Measurements from ENCODE around the gene KLK13.

Gene KLK13

DNA sequence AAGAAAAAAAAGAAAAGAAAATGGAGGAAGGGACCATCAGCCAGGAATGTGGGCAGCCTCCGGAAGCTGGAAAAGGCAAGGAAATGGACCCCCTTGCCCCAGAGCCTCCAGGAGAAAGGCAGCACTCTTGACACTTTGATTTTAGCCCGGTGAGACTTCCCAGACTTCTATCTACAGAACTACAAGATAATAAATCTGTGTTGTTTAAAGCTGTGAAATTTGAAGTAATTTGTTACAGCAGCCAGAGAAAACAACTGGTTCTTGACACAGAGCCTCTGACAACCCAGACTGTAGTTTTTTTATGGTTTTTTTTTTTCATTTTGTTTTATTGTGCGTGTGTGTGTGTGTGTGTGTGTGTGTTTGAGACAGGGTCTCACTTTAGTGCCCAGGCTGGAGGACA is 35.7 kb upstream of the KLK13 start:
- H3K9me3 ChIP-seq: no peaks in the 10 kb centered on the region
- DNase-seq: no peak
- TF ChIP-seq, protein P1, sequence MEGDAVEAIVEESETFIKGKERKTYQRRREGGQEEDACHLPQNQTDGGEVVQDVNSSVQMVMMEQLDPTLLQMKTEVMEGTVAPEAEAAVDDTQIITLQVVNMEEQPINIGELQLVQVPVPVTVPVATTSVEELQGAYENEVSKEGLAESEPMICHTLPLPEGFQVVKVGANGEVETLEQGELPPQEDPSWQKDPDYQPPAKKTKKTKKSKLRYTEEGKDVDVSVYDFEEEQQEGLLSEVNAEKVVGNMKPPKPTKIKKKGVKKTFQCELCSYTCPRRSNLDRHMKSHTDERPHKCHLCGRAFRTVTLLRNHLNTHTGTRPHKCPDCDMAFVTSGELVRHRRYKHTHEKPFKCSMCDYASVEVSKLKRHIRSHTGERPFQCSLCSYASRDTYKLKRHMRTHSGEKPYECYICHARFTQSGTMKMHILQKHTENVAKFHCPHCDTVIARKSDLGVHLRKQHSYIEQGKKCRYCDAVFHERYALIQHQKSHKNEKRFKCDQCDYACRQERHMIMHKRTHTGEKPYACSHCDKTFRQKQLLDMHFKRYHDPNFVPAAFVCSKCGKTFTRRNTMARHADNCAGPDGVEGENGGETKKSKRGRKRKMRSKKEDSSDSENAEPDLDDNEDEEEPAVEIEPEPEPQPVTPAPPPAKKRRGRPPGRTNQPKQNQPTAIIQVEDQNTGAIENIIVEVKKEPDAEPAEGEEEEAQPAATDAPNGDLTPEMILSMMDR (IDR thresholded peaks at IDR 0.05; ENCODE audit: low read depth, low read length): no peak
- peaks cover 14% of the 10 kb centered on the region for H3K36me3 ChIP-seq
- no peak overlapping the region for H3K4me3 ChIP-seq (ENCODE audit: low read depth, low read length)
- H3K27me3 ChIP-seq: no peaks in the 10 kb centered on the region
- no peaks in the 10 kb centered on the region for H3K4me1 ChIP-seq

DNA sequence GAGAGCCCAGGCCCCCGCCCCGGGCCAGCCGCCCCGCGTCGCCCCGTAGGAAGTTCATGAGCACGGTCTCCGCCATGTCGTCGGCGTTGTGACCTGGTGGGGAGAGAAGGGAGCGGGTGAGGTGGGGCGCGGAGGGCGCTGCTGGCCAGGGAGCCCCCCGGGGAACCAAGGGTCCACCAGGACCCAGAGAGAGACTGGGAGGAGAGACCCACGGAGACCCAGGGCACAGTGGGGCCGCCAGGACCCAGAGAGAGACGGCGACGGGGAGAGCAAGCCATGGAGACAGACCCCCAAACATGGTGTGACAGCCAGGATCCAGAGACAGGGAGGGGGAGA is 34.1 kb upstream of the KLK13 start:
- Histone ChIP-seq H3K9me3 (no peaks in the 10 kb centered on the region), H3K4me3 (ENCODE audit: low read depth, low read length) (no peak overlapping the region), H3K4me1 (no peaks in the 10 kb centered on the region), H3K27me3 (no peaks in the 10 kb centered on the region), H3K36me3 (peaks cover 14% of the 10 kb centered on the region)
- TF ChIP-seq, protein P1 (IDR thresholded peaks at IDR 0.05; ENCODE audit: low read depth, low read length): no peak
- DNase-seq: no peak

DNA sequence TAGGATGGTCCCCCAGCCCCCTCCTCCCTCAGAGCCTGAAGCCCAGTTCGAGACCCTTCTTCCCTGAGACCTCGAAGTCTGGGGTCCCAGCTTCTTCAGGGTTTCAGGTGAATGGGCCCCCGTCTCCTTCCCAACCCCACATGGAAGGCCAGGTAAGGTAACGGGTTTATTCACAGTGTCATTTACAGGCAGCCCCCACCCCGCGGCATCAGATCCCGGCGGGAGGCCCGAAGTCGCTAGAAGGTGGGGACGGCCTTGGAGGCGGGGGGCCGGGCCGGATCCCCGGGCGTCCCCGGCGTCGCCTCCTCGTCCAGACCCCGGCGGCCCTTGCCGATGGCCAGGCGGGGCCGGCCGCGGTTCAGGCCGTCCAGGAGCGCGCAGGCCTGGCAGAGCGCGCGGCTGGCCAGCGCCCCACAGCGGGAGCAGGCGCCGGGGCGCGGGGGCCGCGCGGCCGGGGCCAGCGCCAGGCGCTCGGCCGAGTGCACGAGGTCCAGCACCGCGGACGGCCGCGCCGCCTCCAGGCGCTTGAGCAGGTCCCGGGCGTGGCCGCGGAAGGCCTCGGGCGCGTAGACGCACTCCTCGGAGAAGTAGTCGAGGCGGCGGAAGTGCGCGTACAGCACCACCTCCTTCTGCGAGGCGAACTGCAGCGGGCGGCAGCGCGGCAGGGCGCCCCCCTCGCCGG is 33.6 kb upstream of the KLK13 start:
- peaks cover 14% of the 10 kb centered on the region for H3K36me3 ChIP-seq
- H3K9me3 ChIP-seq: no peaks in the 10 kb centered on the region
- H3K4me3 ChIP-seq (ENCODE audit: low read depth, low read length): no peak overlapping the region
- TF ChIP-seq, protein P1 (IDR thresholded peaks at IDR 0.05; ENCODE audit: low read depth, low read length): no peak
- H3K27me3 ChIP-seq: no peaks in the 10 kb centered on the region
- DNase-seq: no peak
- no peaks in the 10 kb centered on the region for H3K4me1 ChIP-seq

DNA sequence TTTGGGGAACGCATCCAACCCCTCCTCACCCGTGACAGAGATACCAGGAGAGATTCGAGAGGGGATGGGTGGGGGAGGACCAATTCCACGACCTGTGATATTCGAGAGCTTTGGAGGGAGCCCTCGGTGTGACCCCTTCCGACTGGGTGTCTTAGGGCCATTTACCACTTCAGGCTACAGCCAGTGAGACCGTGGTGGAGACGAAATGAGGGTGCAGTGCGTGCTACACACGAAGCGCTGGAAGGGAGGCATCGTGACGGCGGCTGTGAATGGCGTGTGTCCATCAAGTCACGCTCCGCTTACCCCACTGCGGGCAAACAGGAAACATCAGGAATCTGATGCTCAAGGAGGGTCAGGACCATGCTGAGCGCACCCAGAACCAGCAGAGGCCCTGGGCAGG is 32.9 kb upstream of the KLK13 start:
- H3K4me1 ChIP-seq: no peaks in the 10 kb centered on the region
- no peak for DNase-seq
- TF ChIP-seq, protein P1 (IDR thresholded peaks at IDR 0.05; ENCODE audit: low read depth, low read length): no peak

DNA sequence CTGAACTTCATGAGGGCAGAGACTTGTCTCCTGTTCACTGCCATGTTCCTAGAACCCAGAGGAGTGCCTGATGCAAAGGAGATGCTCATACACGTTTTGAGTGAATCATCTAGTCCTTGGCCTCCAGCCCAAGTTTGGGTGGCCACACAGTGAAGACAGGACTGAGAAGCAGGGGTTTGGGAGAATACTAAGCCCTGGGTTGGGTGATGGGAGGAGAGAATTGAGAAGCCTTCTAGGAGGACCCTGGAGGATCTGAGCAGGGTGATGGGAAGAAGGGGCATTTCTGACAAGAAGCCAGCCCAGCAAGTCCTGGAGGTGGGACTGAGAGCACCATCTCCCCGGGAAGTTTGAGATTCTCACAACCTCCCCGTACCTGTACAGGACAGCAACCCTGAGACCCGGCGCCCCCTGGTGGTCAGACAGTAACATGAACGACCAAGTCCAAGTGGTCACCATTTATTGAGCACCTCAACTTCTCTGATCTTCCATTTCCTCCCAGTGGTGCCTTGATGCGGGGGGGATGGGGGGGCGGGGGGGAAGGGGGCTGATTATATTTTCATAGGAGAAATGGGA is 32.4 kb upstream of the KLK13 start:
- no peaks in the 10 kb centered on the region; the same call in 1 of the 2 replicates for H3K27me3 ChIP-seq
- H3K36me3 ChIP-seq: peaks cover 4% of the 10 kb centered on the region
- no peaks in the 10 kb centered on the region for H3K9me3 ChIP-seq
- TF ChIP-seq, protein P1 (IDR thresholded peaks at IDR 0.05; ENCODE audit: low read depth, low read length): peak; percentile 73
- no peaks in the 10 kb centered on the region for H3K4me1 ChIP-seq
- no peak overlapping the region for H3K4me3 ChIP-seq (ENCODE audit: low read depth, low read length)
- peak; percentile 75 for DNase-seq

More for the DNA sequence above, 32.9 kb upstream of the KLK13 start:
- no peaks in the 10 kb centered on the region; the same call in 1 of the 2 replicates for H3K27me3 ChIP-seq
- peaks cover 9% of the 10 kb centered on the region for H3K36me3 ChIP-seq
- no peaks in the 10 kb centered on the region for H3K9me3 ChIP-seq
- no peak overlapping the region for H3K4me3 ChIP-seq (ENCODE audit: low read depth, low read length)

DNA sequence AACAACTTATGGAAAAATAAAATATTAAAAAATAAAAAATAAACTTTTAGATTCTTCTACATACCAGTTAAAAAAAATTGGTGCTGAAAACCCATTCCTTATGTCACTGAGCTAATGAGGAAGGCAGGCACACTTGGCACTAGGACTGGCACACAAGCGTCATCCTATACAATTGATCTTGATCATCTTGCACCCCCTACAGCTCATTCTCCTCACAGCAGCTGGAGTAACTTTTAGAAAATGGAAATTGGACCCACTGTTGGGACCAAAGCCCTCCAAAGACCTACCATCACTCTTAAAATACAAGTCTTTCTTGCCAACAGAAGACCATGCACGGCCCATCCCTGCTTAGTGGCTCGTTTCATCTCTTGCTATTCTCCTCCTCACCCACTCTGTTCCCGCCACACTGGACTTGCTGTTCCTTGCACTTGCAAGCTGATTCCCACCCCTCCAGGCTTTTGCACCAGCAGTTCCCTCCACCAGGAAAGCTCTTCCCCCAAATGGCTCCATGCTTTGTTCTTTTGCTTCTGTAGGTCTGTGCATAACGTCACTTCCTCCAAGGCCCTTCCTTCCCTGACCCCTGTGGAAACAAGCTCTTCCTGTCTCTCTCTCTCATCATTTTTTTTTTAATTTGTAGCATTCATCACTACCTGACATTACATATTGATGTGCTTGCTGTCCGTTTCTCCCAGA is 31.7 kb upstream of the KLK13 start:
- H3K36me3 ChIP-seq: no peaks in the 10 kb centered on the region; the same call in none of the 2 replicates
- no peak overlapping the region for H3K4me3 ChIP-seq (ENCODE audit: low read depth, low read length)
- no peaks in the 10 kb centered on the region; the same call in 1 of the 2 replicates for H3K27me3 ChIP-seq
- TF ChIP-seq, protein P1 (IDR thresholded peaks at IDR 0.05; ENCODE audit: low read depth, low read length): peak; percentile 43
- no peaks in the 10 kb centered on the region for H3K4me1 ChIP-seq
- DNase-seq: no peak
- no peaks in the 10 kb centered on the region for H3K9me3 ChIP-seq

All from BE2C (cell line).